CD4-positive, alpha-beta T cell (primary cell): ENCODE measurements around the gene ENAH. TPM values are rescaled to one million over a fixed set of nuclear protein-coding genes. Genes with fewer than 3 reads are reported as not detected.

ENCODE experiments used
- ATAC-seq: fragments of 200-7000 bp; cut with Tn5 transposase; one replicate; pipeline ENCODE4 v1.10.0; 2022; ENCODE audit warnings: mild to moderate bottlenecking; ENCODE audit not compliant: poor library complexity
- CTCF ChIA-PET: fragments of 350-600 bp; sonication (Branson Sonifier 250); formaldehyde crosslinking; loops from one replicate; lab custom pipeline; 2021; ENCODE audit warnings: antibody characterized with exemption, inconsistent platforms; lab: Charles Lee
- POLR2A ChIA-PET: fragments of 350-600 bp; sonication (Branson Sonifier 250); formaldehyde crosslinking; loops from one replicate; lab custom pipeline; 2021; ENCODE audit warnings: antibody characterized with exemption, inconsistent platforms; lab: Charles Lee
- DNase-seq, 14 experiments: peaks; one replicate each; pipeline ENCODE4 v3.0.0-alpha.2; 2013 to 2020; ENCODE audit warnings: mixed read lengths in 2 of 14
- H3K27ac ChIP-seq, 2 donors: one replicate each; pipeline versions ENCODE4 v1.5.1 to v1.7.0; 2013; ENCODE audit warnings: low read length in 2 of 2, low read depth in 1 of 2, mild to moderate bottlenecking in 1 of 2
- H3K27me3 ChIP-seq, 2 experiments: 1 replicate in 1 of 2; 2 replicates in 1 of 2; pipeline versions ENCODE4 v1.6.1 to v1.7.0; 2013; ENCODE audit warnings: low read length in 2 of 2, control low read depth in 1 of 2, mild to moderate bottlenecking in 1 of 2, moderate library complexity in 1 of 2; ENCODE audit not compliant: insufficient read depth in 2 of 2, control insufficient read depth in 1 of 2
- H3K36me3 ChIP-seq: one replicate; pipeline ENCODE4 v1.6.1; 2013; ENCODE audit warnings: low read length, control low read depth; ENCODE audit not compliant: insufficient read depth
- H3K4me1 ChIP-seq: one replicate; pipeline ENCODE4 v1.6.1; 2013; ENCODE audit warnings: low read length, control low read depth; ENCODE audit not compliant: insufficient read depth
- H3K4me3 ChIP-seq: one replicate; pipeline ENCODE4 v1.5.1; 2013; ENCODE audit warnings: mild to moderate bottlenecking, low read length, moderate library complexity
- H3K9me3 ChIP-seq, 2 experiments: 1 replicate in 1 of 2; 2 replicates in 1 of 2; pipeline versions ENCODE4 v1.6.1 to v1.7.0; 2013; ENCODE audit warnings: low read length in 2 of 2, mild to moderate bottlenecking in 2 of 2, control low read depth in 1 of 2, moderate library complexity in 1 of 2; ENCODE audit not compliant: control insufficient read depth in 1 of 2, insufficient read depth in 1 of 2
- H3K27ac Mint-ChIP-seq: one replicate; pipeline ENCODE4 v1.8.0; 2020; ENCODE audit warnings: mixed read lengths
- H3K27me3 Mint-ChIP-seq: one replicate; pipeline ENCODE4 v1.8.0; 2021; ENCODE audit warnings: mixed read lengths
- H3K36me3 Mint-ChIP-seq: one replicate; pipeline ENCODE4 v1.8.0; 2021; ENCODE audit warnings: low read depth, mixed read lengths
- H3K4me1 Mint-ChIP-seq: one replicate; pipeline ENCODE4 v1.8.0; 2021; ENCODE audit warnings: low read depth, mixed read lengths
- H3K4me3 Mint-ChIP-seq: one replicate; pipeline ENCODE4 v1.8.0; 2020; ENCODE audit warnings: mild to moderate bottlenecking, mixed read lengths
- H3K9me3 Mint-ChIP-seq: one replicate; pipeline ENCODE4 v1.8.0; 2020; ENCODE audit warnings: mixed read lengths
- intact Hi-C, 2 experiments: fragments of 100-400 bp; cut with DNase I in 1 of 2; cut with micrococcal nuclease in 1 of 2; formaldehyde crosslinking; loops; one replicate each; pipeline versions ENCODE4 v1.15.1 to v1.9.0; 2023 to 2025; cut with DNase I, micrococcal nuclease
- total RNA-seq, 174 experiments: library from RNA in 2 of 174; stranded (reverse) in 2 of 174; gene quantifications; one replicate each; pipeline ENCODE4 v1.2.3 and lab custom pipeline; 2021 to 2026
- TF ChIP-seq, protein P1 (sequence below): fragments of 200-600 bp; IDR thresholded peaks from one replicate; pipeline ENCODE4 v1.8.0; 2022; ENCODE audit warnings: antibody characterized with exemption, mild to moderate bottlenecking

The ENAH gene
- total RNA-seq, 2 experiments from 2014 or later, result not detected

DNA sequence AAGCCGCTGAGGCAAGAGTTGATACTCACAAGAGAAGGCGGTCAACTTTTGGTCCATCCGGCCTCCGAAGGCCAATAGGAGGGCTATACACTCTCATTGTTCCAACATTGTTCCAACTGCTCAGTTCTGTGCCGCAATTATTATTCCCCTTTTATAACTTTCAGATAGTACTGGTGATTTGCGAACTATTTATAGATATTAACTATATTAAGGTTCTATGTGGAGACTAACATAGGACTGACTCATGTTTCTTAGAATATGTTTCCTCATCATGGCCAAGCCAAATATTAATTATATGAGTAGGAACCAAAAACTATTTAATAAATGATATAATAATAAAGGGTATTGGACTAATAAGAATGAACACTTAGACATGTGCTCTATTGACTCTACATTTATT lies 128.4 kb downstream of the ENAH start:
- ChIA-PET POLR2A (interaction anchor here (0.8 kb wide), 1 partner anchor 559 kb away, joined by 3 read pairs; no protein-coding TSS in a partner anchor), CTCF (no interaction called here)
- no peaks in the 10 kb centered on the region for H3K27me3 Mint-ChIP-seq
- no peak overlapping the region for H3K27ac Mint-ChIP-seq
- TF ChIP-seq, protein P1, sequence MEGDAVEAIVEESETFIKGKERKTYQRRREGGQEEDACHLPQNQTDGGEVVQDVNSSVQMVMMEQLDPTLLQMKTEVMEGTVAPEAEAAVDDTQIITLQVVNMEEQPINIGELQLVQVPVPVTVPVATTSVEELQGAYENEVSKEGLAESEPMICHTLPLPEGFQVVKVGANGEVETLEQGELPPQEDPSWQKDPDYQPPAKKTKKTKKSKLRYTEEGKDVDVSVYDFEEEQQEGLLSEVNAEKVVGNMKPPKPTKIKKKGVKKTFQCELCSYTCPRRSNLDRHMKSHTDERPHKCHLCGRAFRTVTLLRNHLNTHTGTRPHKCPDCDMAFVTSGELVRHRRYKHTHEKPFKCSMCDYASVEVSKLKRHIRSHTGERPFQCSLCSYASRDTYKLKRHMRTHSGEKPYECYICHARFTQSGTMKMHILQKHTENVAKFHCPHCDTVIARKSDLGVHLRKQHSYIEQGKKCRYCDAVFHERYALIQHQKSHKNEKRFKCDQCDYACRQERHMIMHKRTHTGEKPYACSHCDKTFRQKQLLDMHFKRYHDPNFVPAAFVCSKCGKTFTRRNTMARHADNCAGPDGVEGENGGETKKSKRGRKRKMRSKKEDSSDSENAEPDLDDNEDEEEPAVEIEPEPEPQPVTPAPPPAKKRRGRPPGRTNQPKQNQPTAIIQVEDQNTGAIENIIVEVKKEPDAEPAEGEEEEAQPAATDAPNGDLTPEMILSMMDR, result no peak
- H3K27me3 ChIP-seq, result peaks cover 3 to 4% of the 10 kb centered on the region in 2 experiments
- H3K9me3 ChIP-seq, result no peaks in the 10 kb centered on the region
- H3K4me3 ChIP-seq, result no peak overlapping the region
- DNase-seq, result no peak
- H3K36me3 Mint-ChIP-seq, result no peaks in the 10 kb centered on the region
- H3K4me1 ChIP-seq, result no peaks in the 10 kb centered on the region
- H3K4me1 Mint-ChIP-seq, result no peaks in the 10 kb centered on the region
- H3K4me3 Mint-ChIP-seq, result no peak overlapping the region
- no peaks in the 10 kb centered on the region for H3K9me3 Mint-ChIP-seq
- H3K36me3 ChIP-seq, result no peaks in the 10 kb centered on the region
- intact Hi-C loops, result no loop called here
- no peak for ATAC-seq
- no peak overlapping the region for H3K27ac ChIP-seq

DNA sequence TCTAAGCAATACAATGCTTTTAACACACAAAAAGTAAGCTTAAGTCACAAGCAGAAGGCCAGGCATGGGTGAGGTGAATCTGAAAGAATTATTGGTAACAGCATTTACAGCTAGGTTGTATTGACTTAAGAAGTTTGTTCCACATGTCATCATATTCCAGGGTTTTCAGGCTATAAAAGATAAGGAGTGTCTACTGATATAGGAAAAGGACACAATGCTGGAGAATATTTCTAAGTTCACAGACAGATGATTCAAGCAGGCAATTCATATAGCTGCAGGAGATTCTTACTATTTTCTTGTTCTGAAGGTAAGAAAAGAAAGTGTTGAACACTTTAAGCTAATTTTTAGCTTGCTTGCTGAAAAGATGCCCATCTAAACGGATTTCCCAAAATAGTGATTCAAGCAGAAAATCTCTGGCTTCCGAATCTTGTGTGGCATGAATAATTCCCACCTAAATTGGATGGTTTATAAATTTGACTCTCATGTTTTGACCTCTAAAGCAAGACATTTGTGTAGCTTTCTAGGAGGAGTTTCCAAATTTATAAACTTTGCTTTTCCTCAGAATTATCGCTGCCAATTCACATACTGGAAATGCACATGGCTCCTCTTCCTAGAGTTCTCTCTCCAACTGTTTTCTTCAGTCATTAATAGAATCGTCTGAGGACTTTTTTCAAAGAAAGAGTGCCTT lies 129.5 kb downstream of the ENAH start:
- Histone ChIP-seq H3K27me3 (no peaks in the 10 kb centered on the region), H3K27ac (no peak overlapping the region), H3K9me3 (no peaks in the 10 kb centered on the region), H3K4me3 (no peak overlapping the region), H3K36me3 (no peaks in the 10 kb centered on the region), H3K4me1 (no peaks in the 10 kb centered on the region)
- Mint-ChIP-seq H3K27ac (no peak overlapping the region), H3K9me3 (no peaks in the 10 kb centered on the region), H3K27me3 (peaks cover 4% of the 10 kb centered on the region), H3K4me3 (no peak overlapping the region), H3K4me1 (no peaks in the 10 kb centered on the region), H3K36me3 (no peaks in the 10 kb centered on the region)
- ChIA-PET CTCF (no interaction called here), POLR2A (interaction anchor here (0.7 to 0.9 kb wide), 3 partner anchors 15 to 560 kb away, joined by 3 read pairs; no protein-coding TSS in a partner anchor)
- TF ChIP-seq, protein P1, result no peak
- ATAC-seq (no peak), DNase-seq (no peak)
- intact Hi-C loops, result no loop called here

- Mint-ChIP-seq H3K4me3 (no peak overlapping the region), H3K9me3 (no peaks in the 10 kb centered on the region), H3K4me1 (no peaks in the 10 kb centered on the region), H3K27ac (no peak overlapping the region), H3K27me3 (peaks cover 4% of the 10 kb centered on the region), H3K36me3 (no peaks in the 10 kb centered on the region)
- POLR2A ChIA-PET, result interaction anchor here (0.7 to 0.9 kb wide), 2 partner anchors 16 to 55 kb away, joined by 3 read pairs; no protein-coding TSS in a partner anchor
- H3K4me1 ChIP-seq, result no peaks in the 10 kb centered on the region
- H3K27me3 ChIP-seq, result no peaks in the 10 kb centered on the region
- CTCF ChIA-PET, result no interaction called here
- intact Hi-C loops, result no loop called here
- TF ChIP-seq, protein P1, result no peak
- H3K9me3 ChIP-seq, result no peaks in the 10 kb centered on the region
- DNase-seq (no peak), ATAC-seq (no peak)
- no peak overlapping the region for H3K4me3 ChIP-seq
- H3K36me3 ChIP-seq, result no peaks in the 10 kb centered on the region
- H3K27ac ChIP-seq, result no peak overlapping the region
These were observed 130.2 kb downstream of the ENAH start for GRCh38 chr1:225522588-225523262.
